B cell (primary cell): Measurements from ENCODE around the gene C20orf141. TPM values are rescaled to one million over a fixed set of nuclear protein-coding genes. Genes with fewer than 3 reads are reported as not detected.

Experiments used
- ATAC-seq: fragments of 200-7000 bp; cut with Tn5 transposase; one replicate; pipeline ENCODE4 v1.10.0; 2021; ENCODE audit warnings: low read depth, mild to moderate bottlenecking, moderate number of reproducible peaks, moderate library complexity
- CTCF ChIA-PET: fragments of 350-600 bp; sonication (Branson Sonifier 250); formaldehyde crosslinking; loops from one replicate; lab custom pipeline; 2021; ENCODE audit warnings: antibody characterized with exemption, inconsistent platforms; lab: Charles Lee
- POLR2A ChIA-PET: fragments of 350-600 bp; sonication (Branson Sonifier 250); formaldehyde crosslinking; loops from one replicate; lab custom pipeline; 2021; ENCODE audit warnings: antibody characterized with exemption; lab: Charles Lee
- DNase-seq: peaks from one replicate; pipeline ENCODE4 v3.0.0; 2013
- H2AFZ ChIP-seq: 2 replicates; pipeline ENCODE4 v1.6.1; 2012; ENCODE audit warnings: mild to moderate bottlenecking, low read depth, low read length; ENCODE audit not compliant: insufficient read depth, poor library complexity, severe bottlenecking
- H3K27ac ChIP-seq, 2 donors: 1 replicate in 1 of 2; 2 replicates in 1 of 2; pipeline ENCODE4 v1.5.1; 2012 to 2013; ENCODE audit warnings: low read length in 2 of 2, mild to moderate bottlenecking in 2 of 2, moderate library complexity in 1 of 2
- H3K27me3 ChIP-seq, 4 experiments: fragments of 200-600 bp in 1 of 4; sonication (generic) in 1 of 4; replicated peaks in 1 of 4; 1 replicate in 2 of 4; 2 replicates in 2 of 4; pipeline versions ENCODE4 v1.6.1 to v1.7.0; 2013 to 2016; ENCODE audit warnings: low read length in 3 of 4, mild to moderate bottlenecking in 2 of 4, mixed read lengths in 1 of 4, moderate library complexity in 1 of 4; ENCODE audit not compliant: insufficient read depth in 4 of 4, control insufficient read depth in 3 of 4; ENCODE audit errors: control extremely low read depth in 1 of 4
- H3K36me3 ChIP-seq, 2 experiments: replicated peaks in 1 of 2; 1 replicate in 1 of 2; 2 replicates in 1 of 2; pipeline versions ENCODE4 v1.6.1 to v1.7.1; 2013; ENCODE audit warnings: low read length in 1 of 2; ENCODE audit not compliant: insufficient read depth in 2 of 2, control insufficient read depth in 1 of 2; ENCODE audit errors: control extremely low read depth in 1 of 2, extremely low read depth in 1 of 2
- H3K4me1 ChIP-seq, 2 donors: fragments of 200-600 bp in 1 of 2; sonication (generic) in 1 of 2; 1 replicate in 1 of 2; 2 replicates in 1 of 2; pipeline versions ENCODE4 v1.5.1 to v1.6.1; 2013 to 2017; ENCODE audit warnings: low read length in 2 of 2; ENCODE audit not compliant: control insufficient read depth in 2 of 2, insufficient read depth in 2 of 2
- H3K4me2 ChIP-seq: replicated peaks from 2 replicates; pipeline ENCODE3; 2012; ENCODE audit warnings: mild to moderate bottlenecking, low read depth, low read length; ENCODE audit not compliant: poor library complexity, severe bottlenecking
- H3K4me3 ChIP-seq, 5 experiments: fragments of 200-600 bp in 1 of 5; sonication (generic) in 1 of 5; 1 replicate in 3 of 5; 2 replicates in 2 of 5; pipeline versions ENCODE4 v1.5.1 to v1.7.0; 2011 to 2016; ENCODE audit warnings: low read length in 4 of 5, mild to moderate bottlenecking in 4 of 5, low read depth in 2 of 5, control low read depth in 1 of 5, moderate library complexity in 1 of 5; ENCODE audit not compliant: insufficient read depth in 1 of 5; ENCODE audit errors: control extremely low read depth in 1 of 5, extremely low read depth in 1 of 5
- H3K79me2 ChIP-seq: fragments of 200-600 bp; sonication (generic); one replicate; pipeline ENCODE4 v1.6.0; 2016; ENCODE audit warnings: low read length; ENCODE audit not compliant: control insufficient read depth, insufficient read depth
- H3K9ac ChIP-seq: fragments of 200-600 bp; sonication (generic); 2 replicates; pipeline ENCODE4 v1.6.1; 2017; ENCODE audit warnings: mild to moderate bottlenecking, low read length, moderate library complexity
- H3K9me3 ChIP-seq, 3 donors: one replicate each; pipeline versions ENCODE4 v1.6.1 to v1.7.1; 2013; ENCODE audit warnings: low read length in 2 of 3; ENCODE audit not compliant: control insufficient read depth in 2 of 3, insufficient read depth in 1 of 3; ENCODE audit errors: control extremely low read depth in 1 of 3
- H4K20me1 ChIP-seq: 2 replicates; pipeline ENCODE4 v1.6.0; 2012; ENCODE audit warnings: mild to moderate bottlenecking, low read length; ENCODE audit not compliant: insufficient read depth, control insufficient read depth, poor library complexity, severe bottlenecking
- H3K27ac Mint-ChIP-seq: one replicate; pipeline ENCODE4 v1.8.0; 2021; ENCODE audit warnings: mixed read lengths
- H3K27me3 Mint-ChIP-seq: one replicate; pipeline ENCODE4 v1.8.0; 2021; ENCODE audit warnings: mixed read lengths
- H3K4me1 Mint-ChIP-seq: one replicate; pipeline ENCODE4 v1.8.0; 2021; ENCODE audit warnings: mixed read lengths
- H3K4me3 Mint-ChIP-seq: one replicate; pipeline ENCODE4 v1.8.0; 2021; ENCODE audit warnings: mixed read lengths
- H3K9me3 Mint-ChIP-seq: one replicate; pipeline ENCODE4 v1.8.0; 2022; ENCODE audit warnings: mixed read lengths; ENCODE audit not compliant: insufficient read depth
- EZH2 ChIP-seq: IDR thresholded peaks from 2 replicates; pipeline ENCODE4 v1.6.1; 2012; ENCODE audit warnings: borderline replicate concordance, low read depth, mild to moderate bottlenecking, moderate library complexity, low read length; ENCODE audit not compliant: insufficient read depth, poor library complexity, severe bottlenecking
- WGBS: methylation state at CpG from one replicate; pipeline ENCODE4 v1.1.5; 2013; ENCODE audit warnings: missing lambda C conversion rate; ENCODE audit not compliant: insufficient coverage; 5-methylcytosine and 5-hydroxymethylcytosine counted together
- intact Hi-C: fragments of 100-400 bp; cut with micrococcal nuclease; formaldehyde crosslinking; loops from one replicate; pipeline ENCODE4 v1.10.0; 2022
- polyA plus RNA-seq: library from polyadenylated mRNA; depleted of rRNA; stranded (reverse); fragments of >200 nt; gene quantifications from 2 replicates; pipeline ENCODE4 v1.2.3, GENCODE V29; 2012
- total RNA-seq, 2 donors: library from RNA; stranded (reverse); fragments of 120-200 nt in 1 of 2; gene quantifications; 1 replicate in 1 of 2; 2 replicates in 1 of 2; pipeline versions ENCODE4 v1.2.3 to v1.2.4, GENCODE V29; 2013 to 2022
- TF ChIP-seq, protein P1 (sequence below): fragments of 200-600 bp; IDR thresholded peaks from one replicate; pipeline ENCODE4 v1.8.0; 2022; ENCODE audit warnings: antibody characterized with exemption, mild to moderate bottlenecking

Gene C20orf141
- total and polyA plus RNA-seq, 2 donors (not counting 1 experiment from before 2014, with no cell fraction given) = not detected

GRCh38 chr20:2809690-2810089 lies 5.1 kb upstream of the C20orf141 start:
- H3K4me1 ChIP-seq = no peaks in the 10 kb centered on the region
- no peak overlapping the region for H2AFZ ChIP-seq
- H3K4me3 ChIP-seq = no peak overlapping the region
- intact Hi-C loops = no loop called here
- ATAC-seq (no peak), DNase-seq (no peak)
- H3K27me3 ChIP-seq = peaks cover 0 to 18% (median 9%) of the 10 kb centered on the region in 4 experiments
- H3K9me3 ChIP-seq = peaks cover 5 to 7% (median 6%) of the 10 kb centered on the region in 3 donors
- H3K79me2 ChIP-seq = no peaks in the 10 kb centered on the region
- ChIA-PET CTCF (no interaction called here), POLR2A (interaction anchor here (0.7 kb wide), 1 partner anchor 12 kb away, joined by 9 read pairs; no protein-coding TSS in a partner anchor)
- H3K27me3 Mint-ChIP-seq = peaks cover 59% of the 10 kb centered on the region
- H3K27ac Mint-ChIP-seq = no peak overlapping the region
- H3K9ac ChIP-seq = no peak overlapping the region
- H3K27ac ChIP-seq = no peak overlapping the region
- H3K4me2 ChIP-seq = no peak overlapping the region
- H4K20me1 ChIP-seq = no peaks in the 10 kb centered on the region
- H3K4me1 Mint-ChIP-seq = no peaks in the 10 kb centered on the region
- H3K4me3 Mint-ChIP-seq = no peak overlapping the region
- TF ChIP-seq, protein P1, sequence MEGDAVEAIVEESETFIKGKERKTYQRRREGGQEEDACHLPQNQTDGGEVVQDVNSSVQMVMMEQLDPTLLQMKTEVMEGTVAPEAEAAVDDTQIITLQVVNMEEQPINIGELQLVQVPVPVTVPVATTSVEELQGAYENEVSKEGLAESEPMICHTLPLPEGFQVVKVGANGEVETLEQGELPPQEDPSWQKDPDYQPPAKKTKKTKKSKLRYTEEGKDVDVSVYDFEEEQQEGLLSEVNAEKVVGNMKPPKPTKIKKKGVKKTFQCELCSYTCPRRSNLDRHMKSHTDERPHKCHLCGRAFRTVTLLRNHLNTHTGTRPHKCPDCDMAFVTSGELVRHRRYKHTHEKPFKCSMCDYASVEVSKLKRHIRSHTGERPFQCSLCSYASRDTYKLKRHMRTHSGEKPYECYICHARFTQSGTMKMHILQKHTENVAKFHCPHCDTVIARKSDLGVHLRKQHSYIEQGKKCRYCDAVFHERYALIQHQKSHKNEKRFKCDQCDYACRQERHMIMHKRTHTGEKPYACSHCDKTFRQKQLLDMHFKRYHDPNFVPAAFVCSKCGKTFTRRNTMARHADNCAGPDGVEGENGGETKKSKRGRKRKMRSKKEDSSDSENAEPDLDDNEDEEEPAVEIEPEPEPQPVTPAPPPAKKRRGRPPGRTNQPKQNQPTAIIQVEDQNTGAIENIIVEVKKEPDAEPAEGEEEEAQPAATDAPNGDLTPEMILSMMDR = no peak
- TF ChIP-seq EZH2 = no peak
- H3K9me3 Mint-ChIP-seq = peaks cover 5% of the 10 kb centered on the region
- H3K36me3 ChIP-seq = no peaks in the 10 kb centered on the region
- 93% methylated on average over 5 of the region's 10 CpGs for WGBS

- Histone ChIP-seq H3K27me3 (peaks cover 0 to 15% (median 7%) of the 10 kb centered on the region in 4 experiments), H3K9me3 (peaks cover 5 to 7% (median 6%) of the 10 kb centered on the region in 3 donors), H4K20me1 (no peaks in the 10 kb centered on the region), H3K79me2 (no peaks in the 10 kb centered on the region), H3K27ac (no peak overlapping the region), H3K4me3 (no peak overlapping the region), H3K36me3 (no peaks in the 10 kb centered on the region), H3K4me1 (no peaks in the 10 kb centered on the region), H3K9ac (no peak overlapping the region), H3K4me2 (no peak overlapping the region), H2AFZ (no peak overlapping the region)
- Mint-ChIP-seq H3K4me1 (no peaks in the 10 kb centered on the region), H3K9me3 (peaks cover 5% of the 10 kb centered on the region), H3K27me3 (peaks cover 46% of the 10 kb centered on the region), H3K27ac (no peak overlapping the region), H3K4me3 (no peak overlapping the region)
- ATAC-seq (no peak), DNase-seq (no peak)
- WGBS = 100% methylated on average over 1 of the region's 3 CpGs
- intact Hi-C loops = no loop called here
- no peak for TF ChIP-seq EZH2
- TF ChIP-seq, protein P1 = no peak
- CTCF ChIA-PET = no interaction called here
- POLR2A ChIA-PET = no interaction called here
Measured at GRCh38 chr20:2812189-2812588, 2.6 kb upstream of the C20orf141 start.
